Liver (tissue), 9 donors: Measurements from ENCODE around the gene CHL1. TPM values are rescaled to one million over a fixed set of nuclear protein-coding genes. Genes with fewer than 3 reads are reported as not detected.

ENCODE experiments used
- DNase-seq: peaks from one replicate; pipeline ENCODE4 v3.0.0-alpha.2; 2017; ENCODE audit warnings: low spot score
- H3K27ac ChIP-seq, 2 donors: one replicate each; pipeline ENCODE4 v1.7.0; 2013; ENCODE audit warnings: inconsistent platforms in 2 of 2, low read length in 2 of 2, control low read depth in 1 of 2, low read depth in 1 of 2, mild to moderate bottlenecking in 1 of 2
- H3K27me3 ChIP-seq, 4 donors: one replicate each; pipeline versions ENCODE4 v1.6.1 to v1.7.0; 2013; ENCODE audit warnings: low read length in 3 of 4, inconsistent platforms in 1 of 4, mild to moderate bottlenecking in 1 of 4, moderate library complexity in 1 of 4; ENCODE audit not compliant: control insufficient read depth in 4 of 4, insufficient read depth in 4 of 4
- H3K36me3 ChIP-seq, 4 donors: one replicate each; pipeline versions ENCODE4 v1.6.1 to v1.7.0; 2013; ENCODE audit warnings: low read length in 3 of 4, mild to moderate bottlenecking in 3 of 4, low read depth in 1 of 4, moderate library complexity in 1 of 4; ENCODE audit not compliant: control insufficient read depth in 4 of 4, insufficient read depth in 3 of 4
- H3K4me1 ChIP-seq, 4 donors: one replicate each; pipeline versions ENCODE4 v1.6.1 to v1.7.0; 2013; ENCODE audit warnings: low read length in 3 of 4, mild to moderate bottlenecking in 3 of 4, moderate library complexity in 1 of 4; ENCODE audit not compliant: control insufficient read depth in 4 of 4, insufficient read depth in 4 of 4
- H3K4me3 ChIP-seq, 3 donors: one replicate each; pipeline versions ENCODE4 v1.6.1 to v1.7.0; 2013; ENCODE audit warnings: low read length in 3 of 3, control low read depth in 1 of 3, low read depth in 1 of 3, mild to moderate bottlenecking in 1 of 3
- H3K9ac ChIP-seq, 2 donors: one replicate each; pipeline ENCODE4 v1.7.0; 2013; ENCODE audit warnings: low read length in 2 of 2, mild to moderate bottlenecking in 2 of 2, moderate library complexity in 2 of 2, control low read depth in 1 of 2, low read depth in 1 of 2
- H3K9me3 ChIP-seq, 4 donors: one replicate each; pipeline versions ENCODE4 v1.6.1 to v1.7.0; 2013; ENCODE audit warnings: low read length in 3 of 4; ENCODE audit not compliant: control insufficient read depth in 4 of 4
- ATF3 ChIP-seq: IDR thresholded peaks from 2 replicates; pipeline ENCODE4 v1.6.1; 2016; ENCODE audit warnings: antibody characterized with exemption
- CTCF ChIP-seq: fragments of 150-350 bp; IDR thresholded peaks from 2 replicates; pipeline ENCODE4 v1.5.1; 2017; ENCODE audit warnings: improper control_type of control experiment, low read depth, low read length; ENCODE audit not compliant: missing input control
- FOXA1 ChIP-seq: IDR thresholded peaks from 2 replicates; pipeline ENCODE4 v1.6.1; 2016; ENCODE audit warnings: antibody characterized with exemption
- HNF4G ChIP-seq: IDR thresholded peaks from 2 replicates; pipeline ENCODE4 v1.6.1; 2016; ENCODE audit warnings: antibody characterized with exemption
- JUND ChIP-seq, 2 donors: IDR thresholded peaks; 2 replicates each; pipeline ENCODE4 v1.6.1; 2016; ENCODE audit warnings: antibody characterized with exemption in 2 of 2
- MAX ChIP-seq: IDR thresholded peaks from 2 replicates; pipeline ENCODE4 v1.6.1; 2016; ENCODE audit warnings: antibody characterized with exemption
- REST ChIP-seq: IDR thresholded peaks from 2 replicates; pipeline ENCODE4 v1.6.1; 2016; ENCODE audit warnings: antibody characterized with exemption, mild to moderate bottlenecking
- RXRA ChIP-seq, 2 donors: IDR thresholded peaks; 2 replicates each; pipeline ENCODE4 v1.6.1; 2017 to 2018; ENCODE audit warnings: antibody characterized with exemption in 2 of 2, mild to moderate bottlenecking in 1 of 2
- ZBTB33 ChIP-seq: IDR thresholded peaks from 2 replicates; pipeline ENCODE4 v1.6.1; 2016; ENCODE audit warnings: antibody characterized with exemption
- WGBS: extraction: QIAGEN DNeasy Blood & Tissue Kit; methylation state at CpG from one replicate; pipeline ENCODE4 v1.1.7; 2013; 5-methylcytosine and 5-hydroxymethylcytosine counted together
- polyA plus RNA-seq, 2 donors: library from polyadenylated mRNA; stranded (reverse) in 1 of 2; unstranded in 1 of 2; fragments of 200-250 nt in 1 of 2; fragments of >200 nt in 1 of 2; fragmentation: Nextera tagmentation in 1 of 2; extraction: Ambion mirVana in 1 of 2; gene quantifications; one replicate each; pipeline versions ENCODE4 v1.2.1 to v1.2.3, GENCODE V29; 2013 to 2015
- total RNA-seq, 2 donors: library from RNA; depleted of rRNA; stranded (reverse); fragments of >200 nt; gene quantifications; one replicate each; pipeline ENCODE4 v1.2.3, GENCODE V29; 2014
- donor health status: healthy.
- donor health status: healthy.
- donor health status: healthy.
- donor health status: healthy.
- donor health status: healthy.

The CHL1 gene
- total and polyA plus RNA-seq, 4 donors, result 0.03 to 8.1 (median 0.66) TPM

GRCh38 chr3:212432-212831, 15.9 kb downstream of the CHL1 start:
- Histone ChIP-seq H3K9ac (no peak overlapping the region), H3K27me3 (no peaks in the 10 kb centered on the region), H3K36me3 (no peaks in the 10 kb centered on the region), H3K9me3 (no peaks in the 10 kb centered on the region), H3K4me1 (no peaks in the 10 kb centered on the region), H3K4me3 (no peak overlapping the region), H3K27ac (no peak overlapping the region)
- WGBS, result 46% methylated on average over 4 of the region's 4 CpGs
- TF ChIP-seq FOXA1 (no peak), HNF4G (no peak), ATF3 (no peak)
- DNase-seq, result no peak

GRCh38 chr3:217099-217813, 20.7 kb downstream of the CHL1 start:
- Histone ChIP-seq H3K27me3 (no peaks in the 10 kb centered on the region), H3K9me3 (no peaks in the 10 kb centered on the region), H3K27ac (no peak overlapping the region), H3K4me3 (no peak overlapping the region), H3K36me3 (no peaks in the 10 kb centered on the region), H3K4me1 (no peaks in the 10 kb centered on the region), H3K9ac (no peak overlapping the region)
- TF ChIP-seq REST (no peak), RXRA (IDR thresholded peaks at IDR 0.05) (no peak), ZBTB33 (no peak), MAX (no peak), JUND (IDR thresholded peaks at IDR 0.05) (no peak), CTCF (no peak)
- DNase-seq, result no peak
- 57% methylated on average over 5 of the region's 5 CpGs for WGBS
